DOHH2 (cell line): ENCODE measurements around the gene GPD1L.

Experiments
- EZH2phosphoT487 ChIP-seq: fragments of 200-600 bp; sonication (generic); IDR thresholded peaks from 2 replicates; pipeline ENCODE4 v1.6.1; 2017; ENCODE audit warnings: borderline replicate concordance, mild to moderate bottlenecking, antibody characterized with exemption, low read length, moderate library complexity, mixed read lengths
- TF ChIP-seq, protein P1 (sequence below): fragments of 200-600 bp; sonication (generic); IDR thresholded peaks from one replicate; pipeline ENCODE4 v1.5.1; 2014; ENCODE audit warnings: antibody characterized with exemption, mild to moderate bottlenecking, low read depth, low read length; ENCODE audit not compliant: poor library complexity, severe bottlenecking

DNA sequence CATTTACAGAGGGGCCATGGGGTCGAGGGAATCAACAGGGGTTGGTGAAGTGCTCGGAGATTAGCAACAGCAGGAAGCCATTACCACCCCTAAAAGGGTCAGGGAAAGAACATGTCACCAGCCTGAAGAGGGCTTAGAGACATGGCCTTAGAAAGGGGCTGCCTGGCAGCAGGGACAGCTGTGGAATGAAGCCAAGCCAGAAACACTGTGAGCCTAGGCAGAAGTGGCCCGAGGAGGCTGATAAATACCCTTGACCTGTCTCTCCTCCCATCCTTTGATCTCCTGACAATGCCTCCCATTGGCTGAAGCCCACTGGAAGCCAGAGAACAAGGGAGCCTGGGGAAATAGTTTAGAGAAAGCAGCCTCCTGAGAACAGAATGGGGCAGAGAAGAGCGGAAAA is 31.4 kb downstream of the GPD1L start:
- TF ChIP-seq, protein P1, sequence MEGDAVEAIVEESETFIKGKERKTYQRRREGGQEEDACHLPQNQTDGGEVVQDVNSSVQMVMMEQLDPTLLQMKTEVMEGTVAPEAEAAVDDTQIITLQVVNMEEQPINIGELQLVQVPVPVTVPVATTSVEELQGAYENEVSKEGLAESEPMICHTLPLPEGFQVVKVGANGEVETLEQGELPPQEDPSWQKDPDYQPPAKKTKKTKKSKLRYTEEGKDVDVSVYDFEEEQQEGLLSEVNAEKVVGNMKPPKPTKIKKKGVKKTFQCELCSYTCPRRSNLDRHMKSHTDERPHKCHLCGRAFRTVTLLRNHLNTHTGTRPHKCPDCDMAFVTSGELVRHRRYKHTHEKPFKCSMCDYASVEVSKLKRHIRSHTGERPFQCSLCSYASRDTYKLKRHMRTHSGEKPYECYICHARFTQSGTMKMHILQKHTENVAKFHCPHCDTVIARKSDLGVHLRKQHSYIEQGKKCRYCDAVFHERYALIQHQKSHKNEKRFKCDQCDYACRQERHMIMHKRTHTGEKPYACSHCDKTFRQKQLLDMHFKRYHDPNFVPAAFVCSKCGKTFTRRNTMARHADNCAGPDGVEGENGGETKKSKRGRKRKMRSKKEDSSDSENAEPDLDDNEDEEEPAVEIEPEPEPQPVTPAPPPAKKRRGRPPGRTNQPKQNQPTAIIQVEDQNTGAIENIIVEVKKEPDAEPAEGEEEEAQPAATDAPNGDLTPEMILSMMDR = no peak
- no peak for TF ChIP-seq EZH2phosphoT487
